SHP77 (cell line): ENCODE data around the gene KLLN.
"Not testable (repeated sequence)": the region's sequence is repeated elsewhere in the genome, so short reads cannot be mapped to it uniquely, and the experiment has no call there.

Experiments used
- DNase-seq, 2 experiments: peaks; one replicate each; lab custom pipeline; 2025; lab: John Stamatoyannopoulos, UW

Gene KLLN

GRCh38 chr10:87866412-87866974 is 3.2 kb upstream of the KLLN start:
- no peak for DNase-seq

GRCh38 chr10:87865241-87865881 is 2.0 kb upstream of the KLLN start:
- DNase-seq = no peak

- no peak for DNase-seq
Measured at GRCh38 chr10:87864496-87865059, 1.2 kb upstream of the KLLN start.

DNA sequence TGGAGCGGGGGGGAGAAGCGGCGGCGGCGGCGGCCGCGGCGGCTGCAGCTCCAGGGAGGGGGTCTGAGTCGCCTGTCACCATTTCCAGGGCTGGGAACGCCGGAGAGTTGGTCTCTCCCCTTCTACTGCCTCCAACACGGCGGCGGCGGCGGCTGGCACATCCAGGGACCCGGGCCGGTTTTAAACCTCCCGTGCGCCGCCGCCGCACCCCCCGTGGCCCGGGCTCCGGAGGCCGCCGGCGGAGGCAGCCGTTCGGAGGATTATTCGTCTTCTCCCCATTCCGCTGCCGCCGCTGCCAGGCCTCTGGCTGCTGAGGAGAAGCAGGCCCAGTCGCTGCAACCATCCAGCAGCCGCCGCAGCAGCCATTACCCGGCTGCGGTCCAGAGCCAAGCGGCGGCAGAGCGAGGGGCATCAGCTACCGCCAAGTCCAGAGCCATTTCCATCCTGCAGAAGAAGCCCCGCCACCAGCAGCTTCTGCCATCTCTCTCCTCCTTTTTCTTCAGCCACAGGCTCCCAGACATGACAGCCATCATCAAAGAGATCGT is 690 bp upstream of the KLLN start:
- peak in 1 of 2 experiments; percentile 10 for DNase-seq

DNA sequence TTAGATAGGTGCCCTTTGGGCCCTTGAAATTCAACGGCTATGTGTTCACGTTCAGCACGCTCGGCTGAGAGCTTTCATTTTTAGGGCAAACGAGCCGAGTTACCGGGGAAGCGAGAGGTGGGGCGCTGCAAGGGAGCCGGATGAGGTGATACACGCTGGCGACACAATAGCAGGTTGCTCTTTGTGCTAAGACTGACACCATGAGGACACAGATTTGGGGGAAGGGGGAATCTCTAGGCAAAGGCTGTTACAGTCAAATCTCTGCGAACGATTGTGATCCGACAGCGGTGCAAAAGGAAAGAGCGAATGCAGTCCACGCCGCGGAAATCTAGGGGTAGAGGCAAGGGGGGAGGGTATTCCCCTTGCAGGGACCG is 667 bp downstream of the KLLN start:
- DNase-seq = no peak

DNA sequence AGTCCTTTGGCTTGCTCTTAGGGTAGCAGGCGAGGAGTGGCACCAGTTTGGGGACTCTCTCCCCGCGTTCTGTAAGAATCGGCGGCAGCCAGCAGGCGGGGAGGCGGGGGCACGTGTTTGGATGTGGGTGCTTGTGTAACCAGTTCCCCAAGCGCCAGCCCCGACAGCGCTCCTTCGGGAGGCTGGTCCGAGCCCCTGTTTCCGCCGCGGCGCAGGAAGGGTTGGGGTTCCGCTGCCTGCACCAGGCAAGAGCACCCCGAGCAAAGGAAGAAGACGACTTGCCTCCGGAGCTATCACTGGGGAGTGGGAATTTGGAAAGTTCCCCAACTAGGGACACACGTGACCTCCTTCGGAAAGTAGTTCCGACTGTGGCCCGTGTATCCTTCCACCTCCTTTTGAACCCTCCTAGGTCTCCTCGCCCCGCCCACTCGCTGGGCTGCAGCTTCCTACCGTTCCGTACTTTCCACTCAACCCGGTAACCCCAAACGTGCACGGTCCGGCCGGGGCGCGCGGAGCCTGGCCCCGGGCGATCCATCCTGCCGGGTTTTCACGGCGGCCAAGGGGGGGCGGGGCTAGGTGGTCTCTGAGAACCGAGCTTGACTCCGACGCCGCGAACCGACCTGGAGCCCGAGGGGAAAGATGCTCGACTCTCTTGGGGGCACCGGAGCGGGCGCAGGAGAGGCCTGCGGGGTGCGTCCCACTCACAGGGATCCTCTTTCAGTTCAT is 1.2 kb downstream of the KLLN start:
- peak; percentile 6 to 21 for DNase-seq

GRCh38 chr10:87861566-87861952 is 1.8 kb downstream of the KLLN start:
- no peak for DNase-seq

- no peak for DNase-seq
Measured at GRCh38 chr10:87860816-87861403, 2.4 kb downstream of the KLLN start.

DNA sequence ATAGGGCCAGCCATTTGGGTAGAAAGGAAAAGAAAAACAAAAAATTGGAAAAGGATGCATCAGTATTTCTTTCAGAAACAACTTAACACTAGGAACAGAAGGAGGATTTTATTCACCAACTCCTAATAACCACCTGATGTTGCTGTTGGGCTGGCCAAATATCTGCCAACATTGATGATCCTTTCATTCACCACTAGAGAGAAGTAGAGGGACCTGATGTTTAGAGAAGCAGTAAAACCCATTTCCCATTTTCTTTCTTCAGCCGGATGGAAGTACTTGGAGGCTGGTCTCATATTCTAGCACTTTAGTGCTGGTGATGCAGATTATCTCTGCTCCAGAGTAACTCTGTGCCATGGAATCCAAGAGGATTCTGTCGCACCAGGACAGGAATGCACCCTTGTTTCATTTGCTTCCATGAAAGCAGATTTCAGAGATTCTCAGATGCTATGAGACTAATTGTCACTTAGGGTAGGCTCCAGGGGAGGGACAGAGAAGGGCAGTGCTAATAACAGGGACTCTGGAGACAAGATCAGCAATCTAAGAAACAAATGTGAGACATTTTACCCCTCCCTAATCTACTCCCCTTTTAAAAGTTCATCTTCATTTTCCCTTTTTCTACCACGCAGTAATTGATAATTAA is 3.1 kb downstream of the KLLN start:
- DNase-seq = peak in 1 of 2 experiments; percentile 33

DNA sequence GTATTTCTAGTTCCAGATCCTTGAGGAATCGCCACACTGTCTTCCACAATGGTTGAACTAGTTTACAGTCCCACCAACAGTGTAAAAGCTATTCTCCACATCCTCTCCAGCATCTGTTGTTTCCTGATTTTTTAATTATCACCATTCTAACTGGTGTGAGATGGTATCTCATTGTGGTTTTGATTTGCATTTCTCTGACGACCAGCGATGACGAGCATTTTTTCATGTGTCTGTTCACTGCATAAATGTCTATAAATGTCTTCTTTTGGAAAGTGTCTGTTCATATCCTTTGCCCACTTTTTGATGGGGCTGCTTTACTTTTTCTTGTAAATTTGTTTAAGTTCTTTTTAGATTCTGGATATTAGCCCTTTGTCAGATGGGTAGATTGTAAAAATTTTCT is 7.7 kb downstream of the KLLN start:
- DNase-seq = not testable (repeated sequence)

DNA sequence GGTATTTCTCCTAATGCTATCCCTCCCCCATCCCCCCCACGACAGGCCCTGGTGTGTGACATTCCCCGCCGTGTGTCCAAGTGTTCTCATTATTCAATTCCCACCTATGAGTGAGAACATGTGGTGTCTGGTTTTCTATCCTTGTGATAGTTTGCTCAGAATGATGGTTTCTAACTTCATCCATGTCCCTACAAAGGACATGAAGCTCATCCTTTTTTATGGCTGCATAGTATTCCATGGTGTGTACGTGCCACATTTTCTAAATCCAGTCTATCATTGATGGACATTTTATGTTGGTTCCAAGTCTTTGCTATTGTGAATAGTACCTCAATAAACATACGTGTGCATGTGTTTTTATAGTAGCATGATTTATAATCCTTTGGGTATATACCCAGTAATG is 8.1 kb downstream of the KLLN start:
- not testable (repeated sequence) for DNase-seq

GRCh38 chr10:87852089-87852488 is 11.2 kb downstream of the KLLN start:
- DNase-seq = no peak

- peak; percentile 41 to 51 for DNase-seq
Measured at GRCh38 chr10:87850742-87851205, 12.6 kb downstream of the KLLN start.

- no peak for DNase-seq
Measured at GRCh38 chr10:87849001-87849400, 14.3 kb downstream of the KLLN start.

DNA sequence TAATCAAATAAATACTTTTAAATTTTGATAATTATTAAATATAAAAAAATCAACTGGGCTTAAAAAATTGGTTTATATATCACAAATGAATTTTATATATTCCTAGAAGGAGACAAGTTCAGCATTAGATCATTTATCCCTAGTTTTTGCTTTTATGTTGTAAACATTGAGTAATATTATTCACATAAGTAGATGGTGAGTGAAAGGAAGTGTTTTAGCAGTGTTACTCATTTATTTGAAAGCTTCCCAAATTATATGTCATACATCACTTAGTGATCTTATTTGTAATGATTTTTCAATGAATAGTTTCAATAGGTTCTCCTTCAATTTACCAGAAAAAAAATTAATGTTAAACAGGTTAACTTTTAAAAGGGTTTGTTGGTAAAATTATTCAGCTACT is 15.8 kb downstream of the KLLN start:
- no peak for DNase-seq

DNA sequence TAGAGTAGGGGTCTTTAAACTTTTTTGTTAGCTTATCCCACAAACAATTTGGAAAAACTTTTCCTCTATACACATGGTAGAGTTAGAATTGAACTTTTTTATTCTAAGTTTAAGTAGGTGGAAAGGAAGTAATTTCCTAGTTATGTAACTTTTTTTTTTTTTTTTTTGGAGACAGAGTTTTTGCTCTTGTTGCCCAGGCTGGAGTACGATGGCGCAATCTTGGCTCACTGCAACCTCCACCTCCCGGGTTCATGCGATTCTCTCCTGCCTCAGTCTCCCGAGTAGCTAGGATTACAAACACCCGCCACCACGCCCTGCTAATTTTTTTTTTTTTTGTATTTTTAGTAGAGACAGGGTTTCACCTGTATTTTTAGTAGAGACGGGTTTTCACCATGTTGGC is 16.6 kb downstream of the KLLN start:
- DNase-seq = not testable (repeated sequence)

GRCh38 chr10:87846023-87846422 is 17.3 kb downstream of the KLLN start:
- no peak for DNase-seq

DNA sequence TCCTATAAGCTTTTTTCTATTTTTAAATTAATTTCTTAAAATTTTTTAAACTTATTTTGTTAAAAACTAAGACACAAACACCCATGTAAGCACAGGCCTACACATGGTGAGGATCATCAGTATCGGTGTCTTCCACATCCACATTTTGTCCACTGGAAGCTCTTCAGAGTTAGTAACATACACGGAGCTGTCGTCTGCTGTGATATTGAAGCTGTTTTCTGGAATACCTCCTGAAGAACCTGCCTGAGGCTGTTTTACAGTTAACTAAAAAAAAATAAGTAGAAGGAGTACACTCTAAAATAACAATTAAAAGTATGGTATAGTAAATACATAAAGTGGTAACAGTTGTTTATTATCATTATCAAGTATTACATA is 17.7 kb downstream of the KLLN start:
- DNase-seq = no peak

DNA sequence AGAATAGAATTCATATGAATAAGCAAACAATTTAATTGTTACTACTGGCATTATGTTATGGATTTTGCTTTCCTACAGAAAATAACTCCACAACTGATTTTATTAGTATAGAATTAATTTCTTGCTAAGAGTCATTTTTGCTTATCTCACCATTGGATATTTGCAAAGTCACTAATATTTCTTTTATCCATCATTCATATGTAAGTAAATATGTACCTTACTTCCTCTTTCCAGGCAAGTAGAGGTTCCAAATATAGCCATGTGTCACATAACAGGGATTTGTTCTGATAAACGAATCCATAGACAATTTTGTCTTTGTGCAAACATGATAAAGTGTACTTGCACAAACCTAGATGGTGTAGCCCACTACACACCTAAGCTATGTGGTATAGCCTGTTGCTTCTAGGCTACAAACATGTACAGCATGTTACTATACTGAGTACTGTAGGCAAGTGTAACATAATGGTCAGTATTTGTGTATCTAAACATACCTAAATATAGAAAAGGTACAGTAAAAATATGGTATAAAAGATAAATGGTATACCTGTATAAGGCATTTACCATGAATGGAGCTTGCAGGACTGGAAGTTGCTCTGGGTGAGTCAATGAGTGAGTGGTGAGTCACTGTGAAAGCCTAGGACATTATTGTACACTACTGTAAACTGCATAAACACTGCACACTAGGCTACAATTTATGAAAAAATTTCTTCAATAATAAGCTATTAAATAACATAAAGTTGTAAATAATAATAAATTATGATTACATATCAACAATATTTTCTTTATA is 18.3 kb downstream of the KLLN start:
- no peak for DNase-seq

GRCh38 chr10:87843714-87844113 is 19.6 kb downstream of the KLLN start:
- DNase-seq = no peak
